Activated T-cell treated with anti-CD3 and anti-CD28 coated beads, Interleukin-2, amount 50 U/mL, for 24 hours (primary cell): ENCODE data around the gene SPATA12.

ENCODE experiments used
- DNase-seq: peaks from one replicate; pipeline ENCODE4 v3.0.0-alpha.2; 2020
- H3K27ac Mint-ChIP-seq: 2 replicates; pipeline ENCODE4 v1.8.0; 2020; ENCODE audit warnings: mild to moderate bottlenecking, mixed read lengths
- H3K27me3 Mint-ChIP-seq: 2 replicates; pipeline ENCODE4 v1.8.0; 2020; ENCODE audit warnings: mixed read lengths
- H3K36me3 Mint-ChIP-seq: 2 replicates; pipeline ENCODE4 v1.8.0; 2020; ENCODE audit warnings: low read depth, mixed read lengths
- H3K4me1 Mint-ChIP-seq: 2 replicates; pipeline ENCODE4 v1.8.0; 2020; ENCODE audit warnings: low read depth, mixed read lengths
- H3K4me3 Mint-ChIP-seq: 2 replicates; pipeline ENCODE4 v1.8.0; 2020; ENCODE audit warnings: mild to moderate bottlenecking, moderate library complexity, mixed read lengths
- H3K9me3 Mint-ChIP-seq: 2 replicates; pipeline ENCODE4 v1.8.0; 2020; ENCODE audit warnings: mixed read lengths

SPATA12 gene

DNA sequence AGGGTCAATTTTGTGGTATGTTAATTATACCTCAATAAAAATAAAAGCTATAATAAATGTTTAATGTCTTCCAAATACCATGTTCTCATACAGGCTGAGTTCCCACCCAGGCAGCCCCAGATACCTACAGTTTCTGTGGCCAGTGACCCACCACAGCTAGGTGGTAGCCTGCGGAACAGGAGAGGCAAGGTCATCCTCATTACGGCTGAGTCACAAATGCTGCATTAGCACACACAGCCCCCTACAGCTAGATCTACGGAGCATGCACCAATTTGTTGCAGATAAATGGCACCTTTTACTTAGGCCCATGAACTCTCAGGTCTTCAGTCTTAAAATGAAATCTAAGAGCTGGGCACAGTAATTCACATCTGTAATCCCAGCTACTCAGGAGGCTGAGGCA lies 5.1 kb downstream of the SPATA12 start:
- H3K36me3 Mint-ChIP-seq = no peaks in the 10 kb centered on the region
- H3K27ac Mint-ChIP-seq = no peak overlapping the region
- H3K4me1 Mint-ChIP-seq = peaks cover 6% of the 10 kb centered on the region
- no peak overlapping the region for H3K4me3 Mint-ChIP-seq
- DNase-seq = no peak
- H3K27me3 Mint-ChIP-seq = peaks cover 10% of the 10 kb centered on the region
- no peaks in the 10 kb centered on the region for H3K9me3 Mint-ChIP-seq

DNA sequence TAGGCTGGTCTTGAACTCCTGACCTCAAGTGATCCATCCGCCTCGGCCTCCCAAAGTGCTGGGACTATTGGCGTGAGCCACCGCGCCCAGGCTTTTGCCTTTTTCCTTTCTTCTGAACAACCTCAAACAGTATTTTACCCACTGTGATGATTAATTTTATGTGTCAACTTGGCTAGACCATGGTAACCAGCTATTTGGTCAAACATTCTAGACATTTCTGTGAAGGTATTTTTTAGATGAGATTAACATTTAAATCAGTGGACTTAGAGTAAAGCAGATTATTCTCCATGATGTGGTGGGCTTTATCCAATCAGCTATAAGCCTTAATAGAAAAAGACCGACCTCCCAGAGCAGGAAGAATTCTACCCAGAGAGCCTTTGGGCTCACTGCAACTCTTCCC lies 6.0 kb downstream of the SPATA12 start:
- Mint-ChIP-seq H3K36me3 (no peaks in the 10 kb centered on the region), H3K9me3 (no peaks in the 10 kb centered on the region), H3K27ac (no peak overlapping the region), H3K27me3 (peaks cover 16% of the 10 kb centered on the region), H3K4me3 (no peak overlapping the region), H3K4me1 (peaks cover 6% of the 10 kb centered on the region)
- no peak for DNase-seq

DNA sequence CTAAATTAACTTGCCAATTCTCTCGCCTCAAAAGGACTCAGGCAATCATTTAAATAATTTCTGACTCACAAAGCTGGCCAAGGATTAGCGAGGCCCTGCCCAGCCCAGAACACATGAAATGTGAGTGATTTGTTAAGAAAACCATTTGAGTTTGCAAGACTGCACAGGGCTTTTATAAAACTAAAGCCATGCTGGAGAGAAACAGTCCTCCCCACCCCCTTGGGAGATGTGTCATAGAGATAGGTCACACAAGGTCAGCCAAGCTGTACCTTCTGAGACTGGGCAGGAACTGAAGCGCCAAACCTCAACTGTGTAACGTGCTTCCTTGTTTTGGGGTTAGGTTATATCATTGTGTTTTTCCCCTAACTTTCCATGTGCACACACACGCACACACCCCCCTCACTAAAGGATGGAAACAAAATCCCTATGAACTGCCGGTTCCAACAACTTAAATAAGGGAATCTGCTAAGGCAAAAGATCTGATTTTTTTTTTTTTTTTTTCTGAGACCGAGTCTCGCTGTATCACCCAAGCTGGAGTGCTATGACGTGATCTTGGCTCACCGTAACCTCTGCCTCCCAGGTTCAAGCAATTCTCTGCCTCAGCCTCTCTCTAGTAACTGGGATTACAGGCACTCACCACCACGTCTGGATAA lies 8.1 kb downstream of the SPATA12 start:
- Mint-ChIP-seq H3K27me3 (peaks cover 28% of the 10 kb centered on the region), H3K36me3 (no peaks in the 10 kb centered on the region), H3K9me3 (no peaks in the 10 kb centered on the region), H3K4me1 (peaks cover 6% of the 10 kb centered on the region), H3K27ac (no peak overlapping the region), H3K4me3 (no peak overlapping the region)
- DNase-seq = no peak

DNA sequence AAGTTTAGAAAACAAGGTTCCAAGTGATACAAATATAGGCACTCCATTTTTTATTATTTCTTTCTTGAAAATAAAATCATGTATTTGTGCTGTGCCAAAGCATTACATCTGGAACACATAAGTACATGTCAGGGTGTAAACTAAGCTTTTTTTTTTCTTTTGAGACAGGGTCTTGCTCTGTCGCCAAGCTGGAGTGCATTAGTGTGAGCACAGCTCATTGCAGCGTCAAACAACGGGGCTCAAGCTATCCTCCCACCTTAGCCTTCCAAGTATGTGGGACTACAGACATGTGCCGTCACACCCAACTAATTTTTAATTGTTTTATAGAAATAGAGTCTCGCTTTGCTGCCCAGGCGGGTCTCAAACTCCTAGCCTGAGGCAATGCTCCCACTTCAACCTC lies 9.0 kb downstream of the SPATA12 start:
- Mint-ChIP-seq H3K4me3 (no peak overlapping the region), H3K27ac (no peak overlapping the region)

DNA sequence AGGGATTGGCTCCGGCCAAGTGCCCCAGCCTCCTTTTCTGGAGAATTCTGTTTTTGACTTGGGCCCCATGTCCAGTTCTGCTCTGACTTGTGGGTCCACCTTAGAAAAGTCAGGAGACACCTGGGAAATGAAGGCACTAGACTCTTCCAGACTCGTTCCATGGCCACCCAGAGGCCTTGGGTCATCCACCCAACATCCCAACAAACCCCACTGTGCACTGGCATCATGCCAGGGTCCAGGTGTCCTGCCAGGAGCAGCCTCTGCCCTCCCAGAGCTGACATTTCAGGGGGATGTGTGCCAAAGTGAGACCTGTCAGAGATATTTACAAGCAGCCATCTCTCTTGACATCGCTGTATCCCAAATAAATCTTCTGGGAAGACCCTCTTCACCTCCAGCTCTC lies 13.2 kb downstream of the SPATA12 start:
- Mint-ChIP-seq H3K36me3 (no peaks in the 10 kb centered on the region), H3K4me1 (peaks cover 6% of the 10 kb centered on the region), H3K27ac (no peak overlapping the region), H3K9me3 (no peaks in the 10 kb centered on the region), H3K4me3 (no peak overlapping the region), H3K27me3 (peaks cover 72% of the 10 kb centered on the region)
- DNase-seq = no peak

More for the DNA sequence above, 9.0 kb downstream of the SPATA12 start:
- Mint-ChIP-seq H3K27me3 (peaks cover 37% of the 10 kb centered on the region), H3K9me3 (no peaks in the 10 kb centered on the region), H3K4me1 (peaks cover 6% of the 10 kb centered on the region), H3K36me3 (no peaks in the 10 kb centered on the region)
- no peak for DNase-seq

DNA sequence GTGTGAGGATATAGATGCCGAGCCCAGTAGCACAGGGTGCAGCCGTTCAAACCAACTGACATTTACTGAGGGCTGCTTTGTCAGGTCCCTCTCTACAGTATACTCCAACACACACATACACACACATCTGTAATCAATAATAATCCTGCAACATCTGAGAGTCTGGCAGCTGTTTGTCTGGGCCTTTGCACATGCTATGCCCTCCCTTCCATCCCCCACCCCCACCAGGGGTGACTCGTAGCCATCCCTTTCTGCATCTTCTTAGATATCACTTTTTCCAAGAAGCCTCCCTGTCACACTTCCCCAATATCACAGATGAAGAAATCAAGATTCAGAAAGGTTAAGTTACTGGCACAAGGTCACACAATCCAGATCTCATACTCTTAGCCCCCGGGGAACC lies 13.7 kb downstream of the SPATA12 start:
- no peak overlapping the region for H3K27ac Mint-ChIP-seq
- no peak overlapping the region for H3K4me3 Mint-ChIP-seq
- no peaks in the 10 kb centered on the region for H3K36me3 Mint-ChIP-seq
- no peak for DNase-seq
- peaks cover 71% of the 10 kb centered on the region for H3K27me3 Mint-ChIP-seq
- no peaks in the 10 kb centered on the region for H3K9me3 Mint-ChIP-seq
- peaks cover 6% of the 10 kb centered on the region for H3K4me1 Mint-ChIP-seq

DNA sequence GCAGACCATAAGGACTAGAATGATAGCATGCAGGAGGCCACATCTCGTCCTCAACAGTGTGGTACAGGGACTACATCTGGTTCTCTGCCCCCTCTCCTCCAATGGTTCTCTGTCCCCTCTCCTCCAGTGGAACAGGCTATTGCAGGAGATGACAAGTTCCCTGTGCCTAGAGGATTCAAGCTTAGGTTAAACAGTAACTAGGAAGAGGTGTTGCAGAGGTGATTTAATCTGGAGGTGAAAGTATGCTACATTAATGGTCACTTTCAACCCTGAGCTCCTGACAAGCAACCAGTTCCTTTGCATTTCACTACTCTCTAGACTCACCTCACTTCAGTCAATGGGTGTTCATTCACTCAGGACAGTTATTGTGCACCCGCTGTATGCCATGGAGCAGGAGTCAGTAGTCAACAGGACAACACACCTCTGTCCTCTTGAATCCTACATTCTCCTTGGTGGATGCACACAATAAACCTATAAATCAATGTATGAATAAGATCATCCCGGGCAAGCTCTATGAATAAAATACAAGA lies 16.0 kb downstream of the SPATA12 start:
- H3K36me3 Mint-ChIP-seq = no peaks in the 10 kb centered on the region
- DNase-seq = no peak
- H3K27me3 Mint-ChIP-seq = peaks cover 74% of the 10 kb centered on the region

DNA sequence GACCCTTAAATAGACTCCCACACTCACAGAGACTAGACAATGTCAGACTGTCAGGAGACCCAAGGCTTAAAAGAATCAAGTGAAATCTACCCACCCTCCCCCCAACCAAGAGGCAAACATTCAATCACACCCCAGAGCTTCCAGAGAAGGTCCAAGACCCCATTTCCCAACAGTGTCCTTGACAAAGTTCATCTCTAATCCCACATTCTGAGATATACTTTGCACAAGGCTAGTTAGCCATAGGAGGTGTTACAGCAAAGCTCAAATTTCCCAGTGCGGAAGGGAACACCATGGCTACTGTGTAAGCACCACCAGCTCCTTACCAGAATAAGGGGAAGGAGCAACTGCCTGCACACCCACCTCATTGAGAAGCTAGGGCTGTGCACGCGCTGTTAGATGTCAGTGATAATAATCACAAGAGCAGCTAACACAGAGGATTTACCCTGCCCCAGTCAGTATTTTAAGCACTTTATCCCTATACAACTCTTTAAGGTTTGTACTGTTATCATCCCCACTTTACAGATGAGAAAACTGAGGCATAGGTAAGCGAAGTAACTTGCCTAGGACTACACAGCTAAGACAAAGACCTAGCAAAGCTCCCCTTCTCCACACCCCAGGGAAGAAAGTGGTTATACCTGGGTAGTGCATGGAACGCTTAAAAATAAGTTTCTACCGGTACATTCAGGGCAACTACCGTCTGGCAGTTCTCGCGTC lies 17.3 kb downstream of the SPATA12 start:
- no peak for DNase-seq
- peak overlapping the region; percentile 61 for H3K4me3 Mint-ChIP-seq
- no peak overlapping the region for H3K27ac Mint-ChIP-seq
- H3K4me1 Mint-ChIP-seq = peaks cover 6% of the 10 kb centered on the region
- no peaks in the 10 kb centered on the region for H3K9me3 Mint-ChIP-seq
- peaks cover 70% of the 10 kb centered on the region for H3K27me3 Mint-ChIP-seq
- no peaks in the 10 kb centered on the region for H3K36me3 Mint-ChIP-seq

More for the DNA sequence above, 16.0 kb downstream of the SPATA12 start:
- H3K9me3 Mint-ChIP-seq = no peaks in the 10 kb centered on the region
- no peak overlapping the region for H3K4me3 Mint-ChIP-seq
- peaks cover 6% of the 10 kb centered on the region for H3K4me1 Mint-ChIP-seq
- H3K27ac Mint-ChIP-seq = no peak overlapping the region

DNA sequence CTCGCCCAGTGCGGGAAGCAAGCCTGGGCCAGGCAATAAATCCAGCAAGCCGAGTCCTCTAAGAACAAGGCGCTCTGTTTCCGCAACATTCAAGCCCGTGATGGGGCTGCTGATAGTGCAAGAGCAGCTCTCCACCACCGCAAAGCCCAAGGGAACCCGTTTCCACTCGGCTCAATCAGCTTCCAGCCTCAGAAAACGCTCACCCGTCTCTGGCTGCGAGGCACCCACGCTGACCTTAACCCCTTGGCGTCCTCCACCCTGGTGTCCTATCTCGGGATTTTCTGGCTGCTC lies 17.8 kb downstream of the SPATA12 start:
- peak overlapping the region; percentile 61 for H3K4me3 Mint-ChIP-seq
- H3K27ac Mint-ChIP-seq = no peak overlapping the region
- no peaks in the 10 kb centered on the region for H3K9me3 Mint-ChIP-seq
- no peaks in the 10 kb centered on the region for H3K36me3 Mint-ChIP-seq
- peaks cover 66% of the 10 kb centered on the region for H3K27me3 Mint-ChIP-seq
- DNase-seq = peak; percentile 48
- H3K4me1 Mint-ChIP-seq = peaks cover 6% of the 10 kb centered on the region

DNA sequence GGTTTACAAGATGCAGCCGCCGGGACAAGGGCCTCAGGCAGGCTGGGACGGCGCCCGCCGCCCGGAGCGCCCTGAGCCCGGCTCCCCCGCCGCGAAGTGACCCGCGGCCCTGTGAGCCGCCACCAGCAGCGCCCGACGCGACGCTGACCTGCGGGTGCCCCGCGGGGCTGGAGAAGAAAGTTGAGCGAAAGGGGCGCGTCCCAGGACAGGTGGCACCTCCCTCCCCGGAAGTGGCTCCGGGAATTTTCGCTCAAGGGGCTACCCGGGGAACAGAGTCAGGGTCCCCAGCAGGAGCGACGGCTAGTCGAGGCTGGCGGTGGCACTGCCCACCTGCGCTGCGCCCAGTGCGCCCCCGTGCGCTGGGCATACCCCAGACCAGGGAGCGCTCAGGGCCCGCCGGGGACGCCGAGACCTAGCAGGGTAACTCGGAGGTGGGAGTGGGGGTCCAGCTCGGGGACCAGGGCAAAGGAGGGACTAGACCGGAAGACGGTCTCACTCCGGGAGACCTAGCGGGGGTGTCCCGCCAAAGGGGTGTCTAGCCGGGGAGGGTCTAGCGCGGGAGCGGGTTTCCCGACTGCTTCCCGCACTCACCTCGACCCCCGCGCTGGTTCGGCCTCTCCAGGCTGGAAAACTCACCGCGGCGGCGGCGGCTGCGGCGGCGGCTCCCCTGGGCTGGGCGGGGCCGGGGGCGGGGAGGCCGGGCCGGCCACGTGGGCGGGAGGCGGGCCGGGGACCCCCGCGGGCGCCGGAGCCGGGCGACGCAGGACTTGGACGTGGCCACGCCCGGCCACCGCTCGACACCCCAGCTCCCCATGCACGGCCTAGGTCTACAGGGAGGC lies 18.4 kb downstream of the SPATA12 start:
- Mint-ChIP-seq H3K9me3 (no peaks in the 10 kb centered on the region), H3K27ac (no peak overlapping the region), H3K27me3 (peaks cover 61% of the 10 kb centered on the region), H3K36me3 (no peaks in the 10 kb centered on the region), H3K4me3 (peak overlapping the region; percentile 61), H3K4me1 (peaks cover 6% of the 10 kb centered on the region)
- DNase-seq = peak; percentile 48

DNA sequence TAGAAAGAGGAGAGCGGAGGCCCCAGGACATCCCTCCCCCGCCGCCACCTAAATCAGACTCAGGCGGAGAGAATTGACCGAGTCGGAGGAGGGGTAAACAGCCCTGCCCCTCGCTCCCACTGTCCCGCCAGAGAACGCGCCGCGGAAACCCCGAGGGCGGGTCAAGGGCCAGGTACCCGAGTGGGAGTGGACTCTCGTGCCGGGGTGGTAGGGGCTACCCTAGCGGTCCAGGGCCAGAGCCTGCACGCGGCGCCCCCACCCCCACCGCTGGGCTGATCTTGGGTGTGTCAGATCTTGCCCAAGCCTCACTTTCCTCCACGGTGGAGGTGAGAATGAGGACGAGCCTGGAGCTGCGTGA lies 19.0 kb downstream of the SPATA12 start:
- H3K4me3 Mint-ChIP-seq = peak overlapping the region; percentile 47
- no peaks in the 10 kb centered on the region for H3K9me3 Mint-ChIP-seq
- H3K27me3 Mint-ChIP-seq = peaks cover 56% of the 10 kb centered on the region
- peaks cover 6% of the 10 kb centered on the region for H3K4me1 Mint-ChIP-seq
- H3K27ac Mint-ChIP-seq = no peak overlapping the region
- no peak for DNase-seq
- no peaks in the 10 kb centered on the region for H3K36me3 Mint-ChIP-seq

DNA sequence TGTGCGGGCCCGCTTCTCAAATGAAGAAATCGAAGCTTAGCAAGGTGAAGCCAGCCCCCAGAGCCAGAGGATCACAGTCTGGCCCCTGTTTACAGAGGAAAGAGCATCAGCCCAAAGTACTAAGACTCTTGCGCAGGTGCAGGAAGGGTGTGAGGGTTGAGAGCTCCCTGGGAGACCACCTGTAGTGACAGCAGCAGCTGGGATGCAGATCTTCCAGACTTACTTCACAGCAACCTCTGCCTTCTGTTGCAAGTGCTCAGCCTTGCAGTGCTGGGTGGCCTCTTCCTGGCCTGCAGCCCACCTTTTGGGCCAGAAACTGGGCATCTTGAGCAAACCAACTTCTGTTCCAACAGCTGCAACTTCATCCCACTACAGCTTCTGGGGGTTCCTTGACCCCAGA lies 19.7 kb downstream of the SPATA12 start:
- no peaks in the 10 kb centered on the region for H3K9me3 Mint-ChIP-seq
- no peak for DNase-seq
- H3K4me1 Mint-ChIP-seq = peaks cover 6% of the 10 kb centered on the region
- no peaks in the 10 kb centered on the region for H3K36me3 Mint-ChIP-seq
- H3K27me3 Mint-ChIP-seq = peaks cover 49% of the 10 kb centered on the region
- H3K27ac Mint-ChIP-seq = no peak overlapping the region
- peak overlapping the region; percentile 47 for H3K4me3 Mint-ChIP-seq

DNA sequence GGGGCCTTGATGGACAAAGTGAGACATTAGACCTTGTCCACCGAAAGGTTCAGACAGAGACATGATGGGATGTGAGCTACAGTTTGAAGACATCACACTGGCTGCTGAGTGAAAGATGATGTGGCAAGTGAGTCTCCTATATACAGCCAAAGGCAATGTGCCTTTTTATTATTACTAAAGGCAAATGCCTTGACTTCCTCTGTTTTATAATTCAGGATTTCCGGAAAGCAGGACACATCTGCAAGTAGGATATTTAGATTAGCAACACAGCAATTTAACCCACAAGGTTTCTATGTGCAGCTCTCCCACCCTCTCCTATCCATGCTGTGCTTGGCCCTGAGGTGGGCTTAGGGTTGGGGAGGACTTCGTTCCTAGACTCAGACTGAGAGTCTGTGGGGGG lies 20.7 kb downstream of the SPATA12 start:
- Mint-ChIP-seq H3K36me3 (no peaks in the 10 kb centered on the region), H3K27ac (no peak overlapping the region), H3K4me3 (no peak overlapping the region), H3K4me1 (peaks cover 6% of the 10 kb centered on the region), H3K27me3 (peaks cover 41% of the 10 kb centered on the region), H3K9me3 (no peaks in the 10 kb centered on the region)
- no peak for DNase-seq

DNA sequence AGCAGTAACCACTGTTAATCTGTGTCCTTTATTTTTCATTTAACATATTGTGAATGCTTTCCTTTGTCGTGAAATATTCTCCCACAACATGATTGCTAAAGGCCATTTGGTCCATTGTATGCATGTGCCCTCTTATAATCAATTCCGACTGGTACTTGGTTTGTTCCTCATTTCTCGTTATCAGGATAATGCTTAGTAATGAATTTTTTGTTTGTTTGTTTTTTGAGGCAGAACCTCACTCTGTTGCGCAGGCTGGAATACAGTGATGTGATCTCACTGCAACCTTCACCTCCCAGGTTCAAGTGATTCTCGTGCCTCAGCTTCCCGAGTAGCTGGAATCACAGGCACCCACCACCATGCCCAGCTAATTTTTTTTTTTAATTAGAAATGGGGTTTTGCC lies 22.0 kb downstream of the SPATA12 start:
- peaks cover 28% of the 10 kb centered on the region for H3K27me3 Mint-ChIP-seq
- no peak overlapping the region for H3K4me3 Mint-ChIP-seq
- DNase-seq = no peak
- peaks cover 6% of the 10 kb centered on the region for H3K4me1 Mint-ChIP-seq
- no peaks in the 10 kb centered on the region for H3K36me3 Mint-ChIP-seq
- no peaks in the 10 kb centered on the region for H3K9me3 Mint-ChIP-seq
- no peak overlapping the region for H3K27ac Mint-ChIP-seq
